Esophagus muscularis mucosa (tissue), 4 donors: ENCODE data around the gene ZNF565.

Experiments
- CTCF ChIP-seq, 3 experiments: fragments of 200-600 bp in 2 of 3; fragments of 450-650 bp in 1 of 3; sonication (generic) in 2 of 3; IDR thresholded peaks; one replicate each; pipeline ENCODE4 v1.5.1; 2017 to 2019; ENCODE audit warnings: antibody characterized with exemption in 3 of 3, mild to moderate bottlenecking in 2 of 3, moderate library complexity in 1 of 3
- EP300 ChIP-seq: sonication (generic); formaldehyde crosslinking; IDR thresholded peaks from one replicate; pipeline ENCODE4 v1.6.1; 2017; ENCODE audit warnings: antibody characterized with exemption
- POLR2A ChIP-seq: fragments of 450-650 bp; IDR thresholded peaks from one replicate; pipeline ENCODE4 v1.6.1; 2017; ENCODE audit warnings: antibody characterized with exemption, moderate library complexity, mild to moderate bottlenecking, low read depth

- no peak for TF ChIP-seq CTCF (IDR thresholded peaks at IDR 0.05)
- TF ChIP-seq EP300, result no peak
- no peak for TF ChIP-seq POLR2A
Observed at GRCh38 chr19:36141039-36141927, 73.2 kb downstream of the ZNF565 start.
